Measurements from ENCODE around the gene F8A3. TPM values are rescaled to one million over a fixed set of nuclear protein-coding genes. Genes with fewer than 3 reads are reported as not detected.

The F8A3 gene
- total and polyA plus RNA-seq, 9 of the 15 experiments (the other 6 are each of a cell fraction or from before 2014, with no cell fraction given) = not detected

DNA sequence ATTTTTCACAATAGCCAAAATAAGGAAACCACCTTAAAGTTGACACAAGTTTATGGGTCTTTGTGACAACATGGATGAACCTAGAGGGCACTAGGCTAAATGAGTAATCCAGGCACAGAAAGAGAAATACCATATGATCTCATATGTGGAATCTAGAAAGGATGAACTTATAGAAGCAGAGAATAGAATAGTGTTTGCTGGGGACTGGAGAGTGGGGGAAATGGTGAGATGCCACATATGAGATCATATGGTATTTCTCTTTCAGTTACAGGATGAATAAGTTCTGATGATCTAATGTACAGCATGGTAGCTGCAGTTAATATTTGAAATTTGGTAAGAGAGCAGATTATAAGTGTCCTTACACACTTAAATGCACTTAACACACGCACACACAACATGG, 40.7 kb downstream of the F8A3 start:
- Histone ChIP-seq H2AFZ (ENCODE audit: low read depth, low read length) (no peak overlapping the region), H3K4me1 (replicated peaks in 1 of 2; ENCODE audit: control insufficient read depth in 2 of 2, insufficient read depth in 2 of 2, low read length in 2 of 2) (no peaks in the 10 kb centered on the region), H3K27me3 (ENCODE audit: control insufficient read depth in 2 of 2, insufficient read depth in 2 of 2, low read length in 2 of 2) (no peaks in the 10 kb centered on the region), H3K4me3 (no peak overlapping the region), H3K4me2 (ENCODE audit: insufficient read depth, low read length) (no peak overlapping the region), H3K79me2 (ENCODE audit: control insufficient read depth, insufficient read depth, low read length) (no peaks in the 10 kb centered on the region), H3K9me1 (ENCODE audit: control insufficient read depth, insufficient read depth, low read length) (no peaks in the 10 kb centered on the region), H3K9ac (ENCODE audit: insufficient read depth in 1 of 2, low read depth in 2 of 2, low read length in 2 of 2) (no peak overlapping the region), H3K9me3 (replicated peaks; ENCODE audit: control insufficient read depth, insufficient read depth, low read depth, low read length) (no peaks in the 10 kb centered on the region), H3K27ac (ENCODE audit: extremely low read depth, low read depth, low read length) (no peak overlapping the region), H3K36me3 (ENCODE audit: control insufficient read depth, insufficient read depth, low read length) (no peaks in the 10 kb centered on the region), H4K20me1 (replicated peaks; ENCODE audit: control insufficient read depth, insufficient read depth, low read length) (no peaks in the 10 kb centered on the region)
- BruUV-seq (replicated peaks) = no TSS peak
- intact Hi-C loops (cut with micrococcal nuclease) = no loop called here
- WGBS (ENCODE audit: insufficient coverage, low coverage, missing lambda C conversion rate) = 42% methylated on average over 1 of the region's 1 CpG
- DNase-seq (ENCODE audit: extremely low read depth in 1 of 4, low spot score in 3 of 4) = no peak
- no peak for FAIRE-seq
- TF ChIP-seq TEAD2 (tag; IDR thresholded peaks at IDR 0.05) (no peak), ARID2 (IDR thresholded peaks at IDR 0.05) (no peak), MCM7 (IDR thresholded peaks at IDR 0.05) (no peak), POLR2AphosphoS2 (IDR thresholded peaks at IDR 0.05; ENCODE audit: low read length) (no peak), TEAD4 (IDR thresholded peaks at IDR 0.05; ENCODE audit: low read length) (no peak), TEAD4 (CRISPR knock-in tag; IDR thresholded peaks at IDR 0.05; ENCODE audit: borderline replicate concordance) (no peak), HLTF (IDR thresholded peaks at IDR 0.05) (no peak), ZNF583 (CRISPR knock-in tag; IDR thresholded peaks at IDR 0.05) (no peak), THRAP3 (IDR thresholded peaks at IDR 0.05; ENCODE audit: borderline replicate concordance) (no peak)
- ChIA-PET CTCF (ENCODE audit: low intra/inter-chr PET ratio) (no interaction called here), POLR2A (no interaction called here)
- in situ Hi-C loops (cut with MboI) = no loop called here
- ATAC-seq = no peak

Small RNA genes within 50 kb of the gene (microRNA-seq; reads per million reads assigned to microRNA genes)
- not detected for gene MIR1184-3 (ENCODE audit: borderline microRNAs expressed)

Small RNA genes within 50 kb of the gene (small RNA-seq; reads per million reads assigned to genes)
- not detected for gene MIR1184-3

Other genes with a start within 250 kb of the F8A3 start
- 69.5 and 83.2 TPM in 2 replicates for gene VBP1, start 242.2 kb downstream of the F8A3 start, total RNA-seq (2014; rRNA removed)
- gene VBP1, start 242.2 kb downstream of the F8A3 start, total RNA-seq (2014; rRNA removed; fragmentation: Illumina TruSeq; extraction: Trizol) = 176 and 199 TPM in 2 replicates
- gene VBP1, start 242.2 kb downstream of the F8A3 start, total RNA-seq (2015; rRNA removed; fragmentation: Illumina TruSeq; extraction: Trizol) = 130 and 142 TPM in 2 replicates
- gene VBP1, start 242.2 kb downstream of the F8A3 start, total RNA-seq (2021) = 123 and 126 TPM in 2 replicates
- gene VBP1, start 242.2 kb downstream of the F8A3 start, polyA plus RNA-seq (2011; rRNA removed) = 71.0 and 151 TPM in 2 replicates
- gene VBP1, start 242.2 kb downstream of the F8A3 start, polyA plus RNA-seq (2014; fragmentation: Illumina TruSeq; extraction: Trizol) = 130 and 175 TPM in 2 replicates
- gene VBP1, start 242.2 kb downstream of the F8A3 start, polyA plus RNA-seq (2014; fragmentation: Nextera tagmentation; extraction: Ambion mirVana) = 100 to 1,000 TPM; 245 to 263 TPM
- 98.8 and 113 TPM in 2 replicates for gene VBP1, start 242.2 kb downstream of the F8A3 start, polyA plus RNA-seq (2014; rRNA removed)
- not detected in 2 replicates for gene RAB39B, start 194.1 kb downstream of the F8A3 start, total RNA-seq (2014; rRNA removed)
- 0.04 TPM in 1 of 2 replicates, not detected in the other for gene RAB39B, start 194.1 kb downstream of the F8A3 start, total RNA-seq (2014; rRNA removed; fragmentation: Illumina TruSeq; extraction: Trizol)
- gene RAB39B, start 194.1 kb downstream of the F8A3 start, total RNA-seq (2015; rRNA removed; fragmentation: Illumina TruSeq; extraction: Trizol) = not detected in 2 replicates
- 0.07 and 0.09 TPM in 2 replicates for gene RAB39B, start 194.1 kb downstream of the F8A3 start, total RNA-seq (2021)
- gene RAB39B, start 194.1 kb downstream of the F8A3 start, polyA plus RNA-seq (2011; rRNA removed) = 0.03 TPM in 1 of 2 replicates, not detected in the other
- gene RAB39B, start 194.1 kb downstream of the F8A3 start, polyA plus RNA-seq (2014; fragmentation: Illumina TruSeq; extraction: Trizol) = 0.04 TPM in 1 of 2 replicates, not detected in the other
- not detected for gene RAB39B, start 194.1 kb downstream of the F8A3 start, polyA plus RNA-seq (2014; fragmentation: Nextera tagmentation; extraction: Ambion mirVana)
- gene RAB39B, start 194.1 kb downstream of the F8A3 start, polyA plus RNA-seq (2014; rRNA removed) = not detected in 2 replicates
- 37.0 and 43.1 TPM in 2 replicates for gene CLIC2, start 124.0 kb downstream of the F8A3 start, total RNA-seq (2014; rRNA removed)
- 74.7 and 86.2 TPM in 2 replicates for gene CLIC2, start 124.0 kb downstream of the F8A3 start, total RNA-seq (2014; rRNA removed; fragmentation: Illumina TruSeq; extraction: Trizol)
- 52.4 and 57.7 TPM in 2 replicates for gene CLIC2, start 124.0 kb downstream of the F8A3 start, total RNA-seq (2015; rRNA removed; fragmentation: Illumina TruSeq; extraction: Trizol)
- 48.7 and 58.9 TPM in 2 replicates for gene CLIC2, start 124.0 kb downstream of the F8A3 start, total RNA-seq (2021)
- gene CLIC2, start 124.0 kb downstream of the F8A3 start, polyA plus RNA-seq (2011; rRNA removed) = 46.8 and 78.6 TPM in 2 replicates
- gene CLIC2, start 124.0 kb downstream of the F8A3 start, polyA plus RNA-seq (2014; fragmentation: Illumina TruSeq; extraction: Trizol) = 62.2 and 83.7 TPM in 2 replicates
- gene CLIC2, start 124.0 kb downstream of the F8A3 start, polyA plus RNA-seq (2014; fragmentation: Nextera tagmentation; extraction: Ambion mirVana) = 10 to 100 TPM; 76.6 to 81.3 TPM
- gene CLIC2, start 124.0 kb downstream of the F8A3 start, polyA plus RNA-seq (2014; rRNA removed) = 45.8 and 50.8 TPM in 2 replicates
- gene F8A2, start 76.5 kb downstream of the F8A3 start, total RNA-seq (2014; rRNA removed) = not detected in 2 replicates
- not detected in 2 replicates for gene F8A2, start 76.5 kb downstream of the F8A3 start, total RNA-seq (2014; rRNA removed; fragmentation: Illumina TruSeq; extraction: Trizol)
- not detected in 2 replicates for gene F8A2, start 76.5 kb downstream of the F8A3 start, total RNA-seq (2015; rRNA removed; fragmentation: Illumina TruSeq; extraction: Trizol)
- gene F8A2, start 76.5 kb downstream of the F8A3 start, total RNA-seq (2021) = 0.27 TPM in 1 of 2 replicates, not detected in the other
- not detected in 2 replicates for gene F8A2, start 76.5 kb downstream of the F8A3 start, polyA plus RNA-seq (2011; rRNA removed)
- not detected in 2 replicates for gene F8A2, start 76.5 kb downstream of the F8A3 start, polyA plus RNA-seq (2014; fragmentation: Illumina TruSeq; extraction: Trizol)
- not detected for gene F8A2, start 76.5 kb downstream of the F8A3 start, polyA plus RNA-seq (2014; fragmentation: Nextera tagmentation; extraction: Ambion mirVana)
- gene F8A2, start 76.5 kb downstream of the F8A3 start, polyA plus RNA-seq (2014; rRNA removed) = not detected in 2 replicates
- 0.04 TPM in 1 of 2 replicates, not detected in the other for gene SPRY3, start 154.0 kb upstream of the F8A3 start, total RNA-seq (2014; rRNA removed)
- gene SPRY3, start 154.0 kb upstream of the F8A3 start, total RNA-seq (2014; rRNA removed; fragmentation: Illumina TruSeq; extraction: Trizol) = 0.07 and 0.10 TPM in 2 replicates
- 0.08 and 0.14 TPM in 2 replicates for gene SPRY3, start 154.0 kb upstream of the F8A3 start, total RNA-seq (2015; rRNA removed; fragmentation: Illumina TruSeq; extraction: Trizol)
- gene SPRY3, start 154.0 kb upstream of the F8A3 start, total RNA-seq (2021) = 0.07 and 0.11 TPM in 2 replicates
- gene SPRY3, start 154.0 kb upstream of the F8A3 start, polyA plus RNA-seq (2011; rRNA removed) = 0.10 and 0.12 TPM in 2 replicates
- 0.07 and 0.12 TPM in 2 replicates for gene SPRY3, start 154.0 kb upstream of the F8A3 start, polyA plus RNA-seq (2014; fragmentation: Illumina TruSeq; extraction: Trizol)
- under 1 TPM; 0.03 to 0.07 TPM for gene SPRY3, start 154.0 kb upstream of the F8A3 start, polyA plus RNA-seq (2014; fragmentation: Nextera tagmentation; extraction: Ambion mirVana)
- 0.07 and 0.08 TPM in 2 replicates for gene SPRY3, start 154.0 kb upstream of the F8A3 start, polyA plus RNA-seq (2014; rRNA removed)
- 6.5 and 6.9 TPM in 2 replicates for gene TMLHE, start 154.3 kb upstream of the F8A3 start, total RNA-seq (2014; rRNA removed)
- 18.8 and 19.2 TPM in 2 replicates for gene TMLHE, start 154.3 kb upstream of the F8A3 start, total RNA-seq (2014; rRNA removed; fragmentation: Illumina TruSeq; extraction: Trizol)
- gene TMLHE, start 154.3 kb upstream of the F8A3 start, total RNA-seq (2015; rRNA removed; fragmentation: Illumina TruSeq; extraction: Trizol) = 14.4 and 18.0 TPM in 2 replicates
- gene TMLHE, start 154.3 kb upstream of the F8A3 start, total RNA-seq (2021) = 14.7 and 16.1 TPM in 2 replicates
- 34.3 and 40.9 TPM in 2 replicates for gene TMLHE, start 154.3 kb upstream of the F8A3 start, polyA plus RNA-seq (2011; rRNA removed)
- gene TMLHE, start 154.3 kb upstream of the F8A3 start, polyA plus RNA-seq (2014; fragmentation: Illumina TruSeq; extraction: Trizol) = 17.6 and 17.9 TPM in 2 replicates
- gene TMLHE, start 154.3 kb upstream of the F8A3 start, polyA plus RNA-seq (2014; fragmentation: Nextera tagmentation; extraction: Ambion mirVana) = 10 to 100 TPM; 15.9 to 18.6 TPM
- gene TMLHE, start 154.3 kb upstream of the F8A3 start, polyA plus RNA-seq (2014; rRNA removed) = 11.8 and 12.1 TPM in 2 replicates